ENCODE data around the gene RANBP3.
"Not testable (repeated sequence)": the region's sequence is repeated elsewhere in the genome, so short reads cannot be mapped to it uniquely, and the experiment has no call there.

RANBP3 gene

DNA sequence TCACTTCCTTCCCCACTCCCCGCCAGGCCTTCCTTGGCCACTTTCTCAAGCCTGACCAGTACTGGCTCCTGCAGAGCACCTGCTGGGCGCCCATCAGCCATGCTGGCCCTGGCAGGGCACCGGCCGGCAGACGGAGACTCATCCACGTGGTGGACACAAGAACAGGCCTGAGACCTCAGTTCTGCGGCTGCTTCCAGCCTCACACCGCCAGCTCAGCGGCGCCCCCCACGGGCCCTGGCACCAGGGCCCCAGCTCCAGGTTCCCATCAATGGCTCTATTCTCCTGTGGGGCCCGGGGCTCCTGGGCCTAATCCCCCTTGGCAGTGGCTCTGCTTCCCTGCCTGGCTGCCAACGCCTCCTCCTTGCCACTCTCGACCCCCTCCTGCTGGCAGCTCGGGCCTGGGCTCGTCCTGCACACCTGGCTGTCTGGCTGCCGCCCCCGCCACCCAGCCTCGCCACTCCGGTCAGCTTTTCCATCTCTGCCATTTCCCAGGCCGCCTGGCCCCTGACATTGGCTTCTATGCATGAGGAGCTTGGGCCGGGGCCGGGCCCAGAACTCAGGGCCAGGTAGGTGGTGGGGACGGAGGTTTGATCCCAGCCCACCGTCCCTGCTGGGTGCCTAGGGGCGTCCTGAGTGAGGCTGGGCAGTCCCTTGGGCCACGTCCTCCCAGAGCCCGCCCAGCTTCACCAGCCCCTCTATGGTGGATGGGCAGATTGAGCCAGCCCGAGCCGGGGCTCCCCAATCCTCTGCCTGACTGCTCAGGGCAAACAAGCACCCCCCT lies 80.6 kb downstream of the RANBP3 start:
- no peak for DNase-seq

DNA sequence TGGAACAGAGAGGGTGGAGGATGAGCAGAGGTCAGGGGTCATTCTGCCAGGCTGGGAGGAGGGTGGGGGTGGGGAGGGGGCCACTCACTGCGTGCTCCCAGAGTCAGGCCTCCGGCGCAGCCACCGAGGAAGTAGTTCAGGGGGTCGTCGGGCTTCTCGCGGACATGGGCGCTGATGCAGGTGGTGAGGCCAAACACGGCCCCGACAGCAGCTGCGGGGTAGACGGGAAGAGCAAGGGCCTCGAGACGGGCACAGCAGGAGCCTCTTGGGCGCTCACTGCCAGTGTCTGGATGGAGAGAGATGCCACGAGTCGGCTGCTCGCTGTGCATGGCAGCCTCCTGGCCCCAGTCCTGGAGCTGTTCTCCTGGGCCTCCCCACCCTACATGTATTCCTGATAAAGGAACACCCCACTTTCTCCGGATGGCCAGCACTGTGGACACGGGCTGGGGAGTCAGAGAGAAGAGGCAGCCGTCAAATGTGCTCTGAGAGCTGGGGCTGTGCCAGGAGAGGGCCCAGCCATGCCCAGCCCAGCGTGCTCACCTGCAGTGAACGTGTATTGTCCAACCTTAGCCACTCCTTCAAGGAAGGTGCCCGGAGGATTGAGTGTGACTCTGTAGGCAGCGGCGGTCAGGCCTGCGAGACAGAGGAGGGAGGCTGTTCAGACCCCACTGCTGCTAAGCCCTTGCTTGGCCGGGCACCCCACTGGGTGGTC lies 81.4 kb downstream of the RANBP3 start:
- no peak for DNase-seq

DNA sequence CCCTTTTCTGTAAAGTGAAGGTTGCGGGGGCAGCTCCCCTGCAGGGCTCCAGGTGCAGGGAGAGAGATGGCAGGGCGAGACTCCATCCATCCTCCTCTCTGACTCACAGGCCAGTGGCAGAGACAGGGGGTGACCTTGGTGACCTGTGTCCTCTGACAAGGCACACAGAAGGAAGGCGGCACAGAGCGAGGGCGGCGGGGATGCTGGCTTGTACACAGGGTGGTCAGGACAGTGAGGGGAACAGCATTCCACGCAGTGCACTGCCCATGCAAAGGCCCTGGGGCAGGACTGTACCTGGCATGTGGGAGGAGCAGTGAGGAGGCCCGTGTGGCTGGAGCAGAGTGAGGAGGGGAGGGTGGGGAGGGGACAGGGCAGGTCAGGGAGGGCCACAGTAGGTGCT lies 82.0 kb downstream of the RANBP3 start:
- DNase-seq: no peak

DNA sequence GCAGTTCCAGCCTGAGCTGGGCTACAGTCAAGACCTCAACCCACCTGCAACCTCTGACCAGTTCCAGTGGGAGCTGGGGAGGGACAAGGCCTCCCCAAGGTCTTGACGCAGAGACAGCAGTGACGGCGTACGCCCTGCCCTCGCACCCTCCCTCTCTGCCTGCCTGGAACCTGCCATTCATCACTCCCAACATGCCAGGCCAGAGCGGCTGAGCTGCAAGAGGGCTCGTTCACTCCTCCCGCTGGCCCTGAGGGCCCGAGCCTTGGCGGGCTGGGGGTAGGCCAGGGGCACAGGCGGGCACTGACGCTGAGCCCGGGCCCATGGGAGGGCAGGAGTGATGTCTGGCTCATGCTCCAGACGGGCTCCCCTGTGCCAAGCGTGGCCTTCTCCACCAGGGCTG lies 82.5 kb downstream of the RANBP3 start:
- DNase-seq: no peak

DNA sequence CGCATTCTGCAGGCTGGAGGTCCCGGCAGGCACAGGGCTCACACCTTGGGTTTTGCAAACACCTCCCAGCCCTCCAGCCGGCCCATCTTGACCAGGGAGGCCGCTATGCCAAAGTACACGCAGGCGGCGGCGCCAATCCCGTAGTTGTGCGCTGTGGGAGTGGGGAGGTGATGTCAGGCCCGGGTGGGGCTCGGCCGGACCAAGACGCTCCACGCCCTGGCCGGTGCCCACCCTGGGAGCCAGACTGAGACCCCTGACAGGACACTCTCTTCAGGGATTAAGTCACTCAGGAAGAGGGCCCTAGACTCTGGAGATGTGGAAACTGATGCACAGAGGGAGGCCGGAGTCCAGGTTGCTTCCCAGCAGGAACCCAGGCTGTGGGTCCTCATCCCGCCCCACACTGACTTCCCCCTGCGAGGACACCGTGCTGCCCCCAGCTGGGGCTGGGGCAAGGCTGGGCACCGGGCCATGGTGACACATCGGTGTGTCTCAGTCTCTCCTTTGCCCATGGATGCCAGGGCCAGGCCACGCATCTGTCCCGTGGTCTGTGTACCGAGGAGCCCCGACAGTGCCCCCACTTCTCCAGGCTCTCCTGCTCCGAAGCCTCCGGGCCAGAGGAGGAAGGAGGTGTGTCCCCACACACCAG lies 83.1 kb downstream of the RANBP3 start:
- DNase-seq: no peak

DNA sequence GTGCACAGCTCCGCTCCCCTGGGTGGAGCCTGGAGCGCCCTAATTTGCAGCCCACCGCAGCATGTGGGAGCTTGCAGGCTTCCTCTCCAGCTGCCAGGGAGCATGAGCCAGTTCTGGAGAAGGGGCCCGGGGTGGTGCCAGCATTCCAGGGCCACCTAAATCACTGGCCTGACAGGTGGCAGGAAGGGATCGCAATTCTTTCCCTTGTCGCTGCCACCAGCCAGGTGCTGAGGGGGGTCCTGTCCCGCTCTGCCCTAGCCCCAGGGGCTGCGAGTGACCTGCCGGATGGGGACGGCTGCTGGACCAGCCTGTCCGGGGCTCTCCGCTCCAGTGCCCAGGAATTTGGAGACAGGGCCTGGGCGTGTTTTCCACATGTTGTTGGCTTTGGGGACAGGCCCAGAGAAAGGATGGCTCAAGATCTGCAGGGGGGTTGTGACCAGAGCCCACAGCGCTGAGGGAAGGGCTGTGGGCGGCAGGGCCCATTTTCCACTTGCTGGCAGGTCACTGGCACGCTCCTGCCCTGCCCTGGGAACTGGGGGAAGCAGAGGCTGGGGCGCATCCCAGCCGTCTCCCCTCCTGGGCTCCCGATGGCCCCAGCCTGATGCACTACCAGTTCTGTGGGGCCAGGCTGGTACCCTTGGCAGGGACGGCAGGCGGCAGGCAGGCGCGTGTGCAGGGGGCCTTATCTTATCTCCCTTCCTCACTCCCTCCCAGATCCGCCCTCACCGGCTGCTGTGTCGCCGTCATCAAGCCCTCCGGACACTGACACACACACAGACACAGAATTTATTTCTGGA lies 83.8 kb downstream of the RANBP3 start:
- DNase-seq: no peak

DNA sequence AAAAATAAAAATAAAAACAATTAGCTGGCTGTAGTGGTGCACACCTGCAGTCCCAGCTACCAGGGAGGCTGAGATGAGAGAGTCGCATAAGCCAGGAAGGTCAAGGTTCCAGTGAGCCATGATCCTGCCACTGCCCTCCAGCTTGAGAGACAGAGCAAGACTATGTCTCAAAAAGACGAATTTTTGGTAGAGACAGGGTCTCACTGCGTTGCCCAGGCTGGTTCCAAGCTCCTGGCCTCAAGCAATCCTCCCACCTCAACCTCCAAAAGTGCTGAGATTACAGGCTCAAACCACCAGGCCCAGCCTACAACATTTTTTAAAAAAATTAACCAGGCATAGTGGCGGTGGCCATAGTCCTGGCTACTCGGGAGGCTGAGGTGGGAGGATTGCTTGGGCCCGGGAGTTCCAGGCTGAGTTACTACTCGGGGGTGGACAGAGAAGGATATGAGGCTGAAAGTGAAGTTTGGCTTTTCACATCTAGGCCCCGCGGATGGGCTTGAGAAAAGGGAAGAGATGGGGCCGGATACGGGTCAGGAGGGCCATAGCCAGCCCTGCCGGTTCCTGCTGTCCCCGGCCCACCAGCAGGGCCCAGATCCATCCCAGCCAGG lies 84.5 kb downstream of the RANBP3 start:
- DNase-seq: no peak

DNA sequence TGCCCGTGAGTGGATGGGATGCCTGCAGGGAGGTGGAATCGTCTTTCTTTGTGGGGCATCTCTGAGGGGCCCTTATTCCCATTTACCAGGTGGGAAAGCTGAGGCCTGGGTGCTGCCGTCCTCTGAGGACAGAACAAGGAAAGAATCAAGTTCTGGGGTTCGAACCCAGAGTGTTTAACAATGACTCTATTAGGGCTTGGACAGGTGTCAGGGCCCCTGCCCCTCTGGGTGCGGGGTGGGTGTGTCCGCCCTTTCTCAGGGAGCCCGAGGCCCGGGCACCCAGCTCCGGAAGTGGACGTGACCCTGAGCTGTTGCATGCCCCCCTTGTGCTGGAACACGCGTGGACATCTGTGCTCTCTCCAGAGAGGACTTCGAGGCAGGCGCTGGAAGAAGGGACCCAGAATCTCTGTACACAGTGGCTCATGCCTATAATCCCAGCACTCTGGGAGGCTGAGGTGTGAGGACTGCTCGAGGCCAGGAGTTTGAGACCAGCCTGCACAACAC lies 85.1 kb downstream of the RANBP3 start:
- no peak for DNase-seq

DNA sequence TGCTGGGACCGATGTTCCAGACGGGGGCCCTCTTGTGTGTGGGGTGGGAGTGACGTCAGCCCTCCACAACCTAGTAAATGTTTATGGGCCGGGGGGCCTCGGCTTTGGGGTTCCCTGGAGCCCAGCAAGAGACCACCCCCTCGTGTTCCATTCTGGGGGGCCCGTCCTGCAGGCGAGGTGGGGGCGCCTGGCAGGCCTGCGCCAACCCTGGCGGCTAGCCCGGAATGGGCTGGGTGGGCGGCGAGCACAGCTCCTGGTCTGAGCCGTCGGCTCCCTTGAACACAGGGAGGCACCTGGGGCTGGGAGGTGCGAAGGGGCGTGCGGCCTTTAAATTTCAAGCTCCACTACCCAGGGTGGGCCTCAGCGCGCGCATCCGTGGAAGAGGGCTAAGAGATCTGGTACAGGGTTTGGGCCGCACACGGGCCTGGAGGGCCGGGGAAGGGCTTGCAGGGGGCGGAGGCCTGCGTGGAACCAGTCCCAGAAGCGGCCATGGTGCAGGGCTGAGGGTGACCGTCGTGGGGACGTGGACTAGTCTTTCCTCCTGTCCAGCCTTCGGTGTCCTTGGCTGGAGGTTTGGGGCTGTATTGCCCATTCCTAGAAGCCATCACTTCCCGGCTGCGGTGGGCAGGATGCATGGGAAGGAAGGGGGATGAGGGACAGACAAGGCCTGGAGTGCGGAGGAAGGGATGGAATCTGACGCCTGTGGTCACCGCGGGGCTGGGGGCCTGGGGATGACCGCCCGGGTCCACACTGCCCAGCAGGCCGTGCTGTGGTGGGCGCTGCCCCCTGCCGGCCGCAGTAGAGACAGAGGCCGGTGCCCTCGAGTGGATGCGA lies 85.8 kb downstream of the RANBP3 start:
- DNase-seq: peak; percentile 39

DNA sequence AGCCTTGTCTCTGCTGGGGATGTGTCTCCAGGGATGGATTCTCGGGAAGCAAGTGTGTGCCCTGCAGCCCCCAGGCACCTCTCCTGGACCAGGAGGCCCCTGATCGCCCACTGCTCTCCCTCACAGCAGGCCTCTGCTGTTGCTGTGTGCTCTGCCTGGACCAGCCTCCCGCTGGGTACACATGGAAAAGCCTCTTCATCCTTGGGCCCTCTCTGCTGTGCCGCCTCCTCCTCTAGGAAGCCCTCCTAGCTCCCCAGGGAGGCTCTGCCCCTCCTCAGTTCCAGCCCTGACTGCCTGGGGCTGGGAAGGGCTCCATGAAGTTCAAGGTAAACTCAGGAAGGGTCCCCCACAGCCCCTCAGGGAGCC lies 86.4 kb downstream of the RANBP3 start:
- DNase-seq: no peak

DNA sequence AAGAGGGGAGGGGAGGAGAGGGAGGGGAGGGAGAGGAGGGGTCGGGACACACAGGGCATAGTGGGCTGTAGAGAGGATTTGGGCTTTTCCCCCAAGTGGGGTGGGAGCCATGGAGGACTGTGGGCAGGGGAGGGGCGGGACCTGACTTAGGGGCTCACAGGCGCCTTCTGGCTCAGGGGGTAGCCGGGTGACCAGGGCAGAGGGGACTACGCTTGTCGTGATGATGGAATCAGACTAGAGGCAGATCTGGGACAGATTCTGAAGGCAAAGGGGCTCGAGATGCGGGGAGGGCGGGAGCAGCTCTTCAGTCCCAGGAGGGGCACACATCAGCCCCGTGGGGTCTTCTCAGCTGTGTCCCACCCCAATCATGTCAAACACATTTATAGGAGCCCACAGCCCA lies 87.8 kb downstream of the RANBP3 start:
- DNase-seq: no peak

DNA sequence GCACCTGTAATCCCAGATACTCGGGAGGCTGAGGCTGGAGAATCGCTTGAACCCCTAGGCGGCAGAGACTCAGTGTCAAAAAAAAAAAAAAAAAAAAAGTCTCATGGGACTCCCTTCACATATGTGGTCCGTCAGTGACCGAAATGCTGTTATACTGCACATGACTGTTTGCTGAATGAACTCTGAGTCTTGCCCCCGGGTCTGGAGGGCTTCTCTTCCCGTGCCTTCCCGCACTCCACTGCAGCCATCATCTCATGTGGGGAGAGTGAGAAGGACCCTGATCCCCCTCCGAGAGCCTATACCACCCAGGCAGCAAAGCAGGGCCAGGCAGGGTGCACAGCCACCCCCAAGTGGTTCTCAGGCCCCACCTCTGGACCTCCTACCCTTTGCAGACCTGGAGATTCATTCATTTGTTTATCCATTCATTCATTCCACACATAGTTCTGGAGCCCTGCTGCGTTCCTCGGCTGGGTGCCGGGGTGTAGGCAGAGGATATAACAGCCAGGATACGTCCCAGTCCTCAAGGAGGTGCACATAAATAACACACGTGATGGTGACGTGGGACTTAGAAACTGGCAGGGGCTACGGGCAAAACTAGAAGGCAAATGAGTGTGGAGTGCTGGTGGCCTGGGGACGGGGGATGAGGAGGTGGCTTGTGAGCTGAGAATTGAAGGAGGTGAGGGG lies 88.5 kb downstream of the RANBP3 start:
- DNase-seq: no peak

DNA sequence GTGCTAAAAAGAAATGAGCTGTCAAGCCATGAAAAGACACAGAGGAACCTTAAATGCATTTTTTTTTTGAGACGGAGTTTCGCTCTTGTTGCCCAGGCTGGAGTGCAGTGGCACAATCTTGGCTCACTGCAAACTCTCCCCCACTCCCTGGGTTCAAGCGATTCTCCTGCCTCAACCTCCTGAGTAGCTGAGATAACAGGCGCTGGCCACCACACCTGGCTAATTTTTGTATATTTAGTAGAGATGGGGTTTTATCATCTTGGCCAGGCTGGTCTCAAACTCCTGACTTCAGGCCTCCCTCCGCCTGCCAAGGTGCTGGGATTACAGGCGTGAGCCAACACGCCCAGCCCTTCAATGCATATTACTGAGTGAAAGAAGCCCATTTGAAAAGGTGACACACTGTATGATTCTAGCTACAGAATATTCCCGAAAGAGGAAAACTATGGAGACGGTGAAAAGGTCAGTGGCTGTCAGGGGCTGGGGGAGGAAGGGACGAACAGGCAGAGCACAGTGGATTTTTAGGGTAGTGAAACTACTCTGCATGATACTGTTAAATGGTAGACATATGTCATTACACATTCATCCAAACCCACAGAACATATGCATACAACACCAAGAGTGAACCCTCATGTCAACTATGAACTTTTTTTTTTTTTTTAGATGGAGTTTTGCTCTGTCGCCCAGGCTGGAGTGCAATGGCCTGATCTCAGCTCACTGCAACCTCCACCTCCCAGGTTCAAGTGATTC lies 93.7 kb downstream of the RANBP3 start:
- not testable (repeated sequence) for DNase-seq

DNA sequence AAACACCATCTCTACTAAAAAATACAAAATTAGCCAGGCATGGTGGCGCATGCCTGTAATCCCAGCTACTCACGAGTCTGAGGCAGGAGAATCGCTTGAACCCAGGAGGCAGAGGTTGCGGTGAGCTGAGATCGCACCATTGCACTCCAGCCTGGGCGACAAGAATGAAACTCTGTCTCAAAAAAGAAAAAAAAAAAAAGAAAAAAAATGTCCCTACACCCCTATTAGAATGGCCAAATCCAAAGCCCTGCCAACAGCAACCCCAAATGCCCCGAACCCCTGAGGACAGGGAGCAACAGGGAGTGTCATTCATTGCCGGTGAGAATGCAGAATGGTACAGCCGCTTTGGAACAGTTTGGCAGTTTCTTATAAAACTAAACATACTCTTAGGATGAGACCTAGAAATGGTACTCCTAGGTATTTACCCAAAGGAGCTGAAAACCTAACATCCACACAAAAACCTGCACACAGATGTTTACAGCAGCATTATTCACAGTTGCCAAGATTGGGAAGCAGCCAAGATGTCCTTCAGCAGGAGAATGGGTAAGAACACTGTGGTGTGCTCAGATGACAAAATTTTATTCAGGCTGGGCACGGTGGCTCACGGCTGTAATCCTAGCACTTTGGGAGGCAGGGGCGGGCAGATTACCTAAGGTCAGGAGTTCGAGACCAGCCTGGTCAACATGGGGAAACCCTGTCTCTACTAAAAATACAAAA lies 94.6 kb downstream of the RANBP3 start:
- not testable (repeated sequence) for DNase-seq

DNA sequence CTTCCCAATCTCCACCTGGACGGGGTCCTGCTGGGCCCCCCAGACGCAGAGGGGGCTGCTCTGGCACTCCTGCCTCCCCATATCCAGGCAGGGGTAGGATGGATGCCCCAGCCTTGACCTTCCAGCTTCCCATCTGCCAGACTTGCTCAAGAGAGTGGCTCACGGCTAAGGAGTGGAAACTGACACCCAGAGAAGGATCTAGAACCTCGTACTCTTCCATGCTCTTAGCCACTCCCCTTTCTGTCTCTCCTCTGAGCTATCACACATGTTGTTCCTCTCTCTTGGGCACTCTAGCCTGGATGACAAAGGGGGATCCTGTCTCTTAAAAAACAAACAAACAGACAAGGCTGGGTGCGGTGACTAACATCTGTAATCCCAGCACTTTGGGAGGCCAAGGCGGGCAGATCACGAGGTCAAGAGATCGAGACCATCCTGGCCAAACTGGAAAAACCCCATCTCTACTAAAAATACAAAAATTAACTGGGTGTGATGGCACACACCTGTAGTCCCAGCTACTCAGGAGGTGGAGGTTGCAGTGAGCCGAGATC lies 95.4 kb downstream of the RANBP3 start:
- DNase-seq: no peak

DNA sequence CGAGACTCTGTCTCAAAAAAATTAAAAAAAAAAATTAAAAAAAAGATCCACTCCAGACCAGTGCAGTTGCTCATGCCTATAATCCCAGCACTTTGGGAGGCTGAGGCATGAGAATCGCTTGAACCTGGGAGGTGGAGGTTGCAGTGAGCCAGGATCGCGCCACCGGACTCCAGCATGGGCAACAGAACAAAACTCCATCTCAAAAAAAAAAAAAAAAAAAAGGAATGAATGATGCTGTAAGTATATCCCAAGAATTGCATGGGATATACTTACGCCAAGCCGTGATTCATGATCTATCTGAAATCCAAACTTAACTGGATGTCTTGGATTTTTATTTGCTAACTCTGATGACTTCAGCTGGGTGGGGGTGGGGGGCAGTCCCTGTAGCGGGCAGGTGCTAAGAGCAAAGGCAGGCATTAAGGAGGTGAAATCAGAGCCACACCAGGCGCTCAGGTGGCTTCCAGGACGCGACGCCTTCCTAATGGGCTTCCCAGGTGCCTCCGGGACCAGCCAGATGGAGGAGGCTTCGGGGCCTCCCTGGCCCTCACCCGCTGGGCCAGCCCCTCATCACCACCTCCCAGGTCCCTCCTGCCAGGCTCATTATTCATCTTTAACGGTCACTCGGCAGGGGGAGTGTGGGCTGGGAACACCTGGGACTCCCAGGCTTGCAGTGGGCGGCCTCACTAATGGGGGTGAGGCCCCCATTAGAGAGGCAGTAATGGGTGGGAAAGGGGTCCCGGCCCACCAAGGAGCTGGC lies 96.2 kb downstream of the RANBP3 start:
- DNase-seq: no peak

DNA sequence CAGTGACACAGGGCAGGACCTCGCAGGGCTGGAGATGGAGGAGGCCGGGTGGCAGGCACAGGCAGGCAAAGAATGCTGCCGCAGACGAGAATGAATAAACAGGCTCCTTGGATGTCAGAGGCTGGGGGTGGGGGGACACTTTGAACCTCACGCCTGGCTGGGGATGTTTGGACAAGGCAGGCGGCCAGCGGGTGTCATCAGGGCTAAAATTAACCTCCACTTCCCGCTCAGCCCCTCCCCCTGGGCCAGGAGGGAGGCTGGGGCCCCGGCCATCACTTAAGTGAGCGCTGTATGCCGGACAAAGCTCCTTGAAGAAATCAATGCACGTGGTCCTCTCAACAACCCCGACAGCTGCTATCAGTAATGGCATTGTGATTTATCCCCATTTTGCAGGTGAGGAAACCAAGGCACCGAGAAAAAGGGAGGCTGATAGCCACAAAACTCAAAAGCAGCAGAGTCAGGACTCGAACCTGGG lies 97.3 kb downstream of the RANBP3 start:
- no peak for DNase-seq

DNA sequence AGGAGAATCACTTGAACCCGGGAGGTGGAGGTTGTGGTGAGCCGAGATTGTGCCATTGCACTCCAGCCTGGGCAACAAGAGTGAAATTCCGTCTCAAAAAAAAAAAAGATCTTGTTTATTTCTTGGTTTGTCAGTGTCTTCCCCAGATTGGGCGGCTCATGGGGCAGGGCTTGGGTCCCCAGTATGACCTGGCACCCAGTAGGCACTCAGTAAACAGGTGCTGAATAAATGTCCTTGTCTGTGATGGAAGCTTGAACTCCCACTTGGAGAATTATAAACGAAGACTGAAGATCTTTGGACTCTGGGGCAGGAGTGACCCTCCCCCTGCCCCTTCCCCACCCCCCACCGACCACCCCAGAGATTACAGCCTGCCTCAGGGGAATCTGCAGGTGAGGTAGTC lies 97.7 kb downstream of the RANBP3 start:
- no peak for DNase-seq

All from stimulated activated CD4-positive, alpha-beta T cell treated with anti-CD3 and anti-CD28 coated beads, Interleukin-15, amount 100 ng/mL, for 24 hours (primary cell).